Neural progenitor cell (in vitro differentiated cells): ENCODE data around the gene UBAP2L. TPM values are rescaled to one million over a fixed set of nuclear protein-coding genes. Genes with fewer than 3 reads are reported as not detected.

Experiments used
- DNase-seq: peaks from one replicate; pipeline ENCODE4 v3.0.0-alpha.2; 2016; ENCODE audit warnings: low spot score
- H2AFZ ChIP-seq: fragments of 200-600 bp; sonication (generic); replicated peaks from 2 replicates; pipeline ENCODE4 v1.6.1; 2016; ENCODE audit warnings: antibody characterized with exemption
- H3F3A ChIP-seq: fragments of 200-600 bp; sonication (generic); 2 replicates; pipeline ENCODE4 v1.6.1; 2016; ENCODE audit warnings: antibody characterized with exemption, low read depth
- H3K27ac ChIP-seq: fragments of 200-600 bp; sonication (generic); 2 replicates; pipeline ENCODE4 v1.5.1; 2016; ENCODE audit warnings: mild to moderate bottlenecking
- H3K27me3 ChIP-seq: fragments of 200-600 bp; sonication (generic); 2 replicates; pipeline ENCODE4 v1.6.1; 2016; ENCODE audit warnings: mild to moderate bottlenecking, moderate library complexity
- H3K36me3 ChIP-seq: fragments of 200-600 bp; sonication (generic); 2 replicates; pipeline ENCODE4 v1.5.1; 2016
- H3K4me1 ChIP-seq: fragments of 200-600 bp; sonication (generic); 2 replicates; pipeline ENCODE4 v1.6.1; 2016; ENCODE audit warnings: mixed run types
- H3K4me2 ChIP-seq: fragments of 200-600 bp; sonication (generic); 2 replicates; pipeline ENCODE4 v1.6.1; 2016
- H3K4me3 ChIP-seq: fragments of 200-600 bp; sonication (generic); 2 replicates; pipeline ENCODE4 v1.5.1; 2016
- H3K79me2 ChIP-seq: fragments of 200-600 bp; sonication (generic); 2 replicates; pipeline ENCODE4 v1.6.1; 2016; ENCODE audit warnings: low read depth
- H3K9ac ChIP-seq: fragments of 200-600 bp; sonication (generic); 2 replicates; pipeline ENCODE4 v1.6.1; 2016
- H3K9me3 ChIP-seq: fragments of 200-600 bp; sonication (generic); 2 replicates; pipeline ENCODE4 v1.5.1; 2016; ENCODE audit warnings: low read depth
- H4K20me1 ChIP-seq: fragments of 200-600 bp; sonication (generic); 2 replicates; pipeline ENCODE4 v1.6.1; 2016; ENCODE audit warnings: low read depth
- H3K27ac Mint-ChIP-seq: 3 replicates; pipeline ENCODE4 v1.8.0; 2021; ENCODE audit warnings: mixed read lengths
- H3K27me3 Mint-ChIP-seq: 2 replicates; pipeline ENCODE4 v1.8.0; 2022; ENCODE audit warnings: low read depth, mild to moderate bottlenecking, inconsistent platforms, moderate library complexity, mixed read lengths; ENCODE audit not compliant: insufficient read depth
- H3K36me3 Mint-ChIP-seq: 3 replicates; pipeline ENCODE4 v1.8.0; 2021; ENCODE audit warnings: mixed read lengths
- H3K4me1 Mint-ChIP-seq: 3 replicates; pipeline ENCODE4 v1.8.0; 2021; ENCODE audit warnings: mixed read lengths
- H3K4me3 Mint-ChIP-seq: 3 replicates; pipeline ENCODE4 v1.8.0; 2021; ENCODE audit warnings: mild to moderate bottlenecking, moderate library complexity, mixed read lengths
- H3K9me3 Mint-ChIP-seq: 3 replicates; pipeline ENCODE4 v1.8.0; 2020; ENCODE audit warnings: mixed read lengths
- EZH2 ChIP-seq: fragments of 200-600 bp; sonication (generic); IDR thresholded peaks from 2 replicates; pipeline ENCODE4 v1.6.1; 2017; ENCODE audit warnings: antibody characterized with exemption, mild to moderate bottlenecking, moderate library complexity
- EZH2phosphoT487 ChIP-seq: fragments of 200-600 bp; sonication (generic); IDR thresholded peaks from 2 replicates; pipeline ENCODE4 v1.6.1; 2017; ENCODE audit warnings: antibody characterized with exemption
- total RNA-seq: library from RNA; depleted of rRNA; stranded (reverse); fragments of >200 nt; gene quantifications from 2 replicates; pipeline ENCODE4 v1.2.3, GENCODE V29; 2015; ENCODE audit warnings: low replicate concordance
- TF ChIP-seq, protein P1 (sequence below): fragments of 200-600 bp; sonication (generic); IDR thresholded peaks from 2 replicates; pipeline ENCODE4 v1.5.1; 2017; ENCODE audit warnings: antibody characterized with exemption, mild to moderate bottlenecking

The UBAP2L gene
- total RNA-seq, 1 donor from 2014 or later = 148 TPM

DNA sequence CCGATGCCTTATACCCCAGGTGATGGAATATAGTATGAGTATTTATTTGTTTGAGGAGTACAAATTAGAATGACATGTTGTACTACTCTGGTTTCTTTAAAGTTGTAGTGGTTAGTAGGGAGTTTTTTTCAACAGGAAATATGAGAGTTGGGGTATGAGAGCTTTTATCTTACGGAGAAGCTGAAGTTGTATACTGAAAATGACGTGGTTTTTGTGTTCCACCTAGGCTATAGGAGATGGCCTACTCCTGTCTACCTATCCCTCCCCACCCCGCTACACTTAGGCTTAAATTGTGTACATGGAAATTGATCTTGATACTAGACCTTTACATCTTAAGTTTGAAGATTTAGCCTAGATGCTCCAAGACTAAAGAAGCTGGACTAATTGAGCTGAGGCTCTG, 44.8 kb downstream of the UBAP2L start:
- Mint-ChIP-seq H3K4me3 (no peak overlapping the region), H3K27me3 (peaks cover 4% of the 10 kb centered on the region), H3K4me1 (no peaks in the 10 kb centered on the region), H3K27ac (no peak overlapping the region), H3K9me3 (no peaks in the 10 kb centered on the region), H3K36me3 (peaks cover 22% of the 10 kb centered on the region)
- peaks cover 5% of the 10 kb centered on the region for H3F3A ChIP-seq
- H3K36me3 ChIP-seq = no peaks in the 10 kb centered on the region
- H4K20me1 ChIP-seq = peaks cover 8% of the 10 kb centered on the region
- TF ChIP-seq, protein P1, sequence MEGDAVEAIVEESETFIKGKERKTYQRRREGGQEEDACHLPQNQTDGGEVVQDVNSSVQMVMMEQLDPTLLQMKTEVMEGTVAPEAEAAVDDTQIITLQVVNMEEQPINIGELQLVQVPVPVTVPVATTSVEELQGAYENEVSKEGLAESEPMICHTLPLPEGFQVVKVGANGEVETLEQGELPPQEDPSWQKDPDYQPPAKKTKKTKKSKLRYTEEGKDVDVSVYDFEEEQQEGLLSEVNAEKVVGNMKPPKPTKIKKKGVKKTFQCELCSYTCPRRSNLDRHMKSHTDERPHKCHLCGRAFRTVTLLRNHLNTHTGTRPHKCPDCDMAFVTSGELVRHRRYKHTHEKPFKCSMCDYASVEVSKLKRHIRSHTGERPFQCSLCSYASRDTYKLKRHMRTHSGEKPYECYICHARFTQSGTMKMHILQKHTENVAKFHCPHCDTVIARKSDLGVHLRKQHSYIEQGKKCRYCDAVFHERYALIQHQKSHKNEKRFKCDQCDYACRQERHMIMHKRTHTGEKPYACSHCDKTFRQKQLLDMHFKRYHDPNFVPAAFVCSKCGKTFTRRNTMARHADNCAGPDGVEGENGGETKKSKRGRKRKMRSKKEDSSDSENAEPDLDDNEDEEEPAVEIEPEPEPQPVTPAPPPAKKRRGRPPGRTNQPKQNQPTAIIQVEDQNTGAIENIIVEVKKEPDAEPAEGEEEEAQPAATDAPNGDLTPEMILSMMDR = no peak
- no peak for TF ChIP-seq EZH2
- no peak for TF ChIP-seq EZH2phosphoT487
- H3K27ac ChIP-seq = no peak overlapping the region
- H3K4me1 ChIP-seq = no peaks in the 10 kb centered on the region
- no peak overlapping the region for H3K9ac ChIP-seq
- no peak for DNase-seq
- H3K4me2 ChIP-seq = no peak overlapping the region
- H3K79me2 ChIP-seq = no peaks in the 10 kb centered on the region
- no peak overlapping the region for H2AFZ ChIP-seq
- H3K4me3 ChIP-seq = no peak overlapping the region
- H3K9me3 ChIP-seq = no peaks in the 10 kb centered on the region
- H3K27me3 ChIP-seq = no peaks in the 10 kb centered on the region

DNA sequence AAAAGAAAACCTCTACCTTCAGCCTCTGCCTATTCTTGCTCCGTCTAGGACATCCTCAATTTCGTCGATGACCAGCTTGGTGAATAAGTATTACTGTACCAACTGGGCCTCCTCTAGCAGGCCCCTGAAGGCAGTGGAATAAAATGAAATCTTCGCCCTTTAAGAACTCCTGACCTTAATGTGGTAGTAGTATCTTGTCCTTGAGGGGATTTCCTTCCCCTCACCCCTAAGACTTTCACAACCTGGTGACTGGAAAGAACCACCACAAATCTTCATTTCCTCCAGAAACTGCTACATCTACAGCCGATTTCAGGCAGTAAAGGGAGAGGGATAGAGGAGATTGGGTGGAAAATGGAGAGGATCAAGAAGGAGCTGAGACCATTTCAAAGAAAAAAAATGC, 50.1 kb downstream of the UBAP2L start:
- Mint-ChIP-seq H3K9me3 (no peaks in the 10 kb centered on the region), H3K4me1 (peaks cover 22% of the 10 kb centered on the region), H3K27ac (no peak overlapping the region), H3K4me3 (peak overlapping the region; percentile 67), H3K36me3 (peaks cover 4% of the 10 kb centered on the region), H3K27me3 (peaks cover 9% of the 10 kb centered on the region)
- DNase-seq = no peak
- no peaks in the 10 kb centered on the region for H4K20me1 ChIP-seq
- H3K36me3 ChIP-seq = no peaks in the 10 kb centered on the region
- H3K9ac ChIP-seq = no peak overlapping the region
- no peak overlapping the region for H3K27ac ChIP-seq
- H3K4me2 ChIP-seq = no peak overlapping the region
- H3K27me3 ChIP-seq = no peaks in the 10 kb centered on the region
- H3F3A ChIP-seq = peaks cover 23% of the 10 kb centered on the region
- no peak overlapping the region for H2AFZ ChIP-seq
- no peak overlapping the region for H3K4me3 ChIP-seq
- no peaks in the 10 kb centered on the region for H3K4me1 ChIP-seq
- peaks cover 11% of the 10 kb centered on the region for H3K79me2 ChIP-seq
- no peak for TF ChIP-seq EZH2
- TF ChIP-seq, protein P1 = no peak
- TF ChIP-seq EZH2phosphoT487 = no peak
- no peaks in the 10 kb centered on the region for H3K9me3 ChIP-seq

DNA sequence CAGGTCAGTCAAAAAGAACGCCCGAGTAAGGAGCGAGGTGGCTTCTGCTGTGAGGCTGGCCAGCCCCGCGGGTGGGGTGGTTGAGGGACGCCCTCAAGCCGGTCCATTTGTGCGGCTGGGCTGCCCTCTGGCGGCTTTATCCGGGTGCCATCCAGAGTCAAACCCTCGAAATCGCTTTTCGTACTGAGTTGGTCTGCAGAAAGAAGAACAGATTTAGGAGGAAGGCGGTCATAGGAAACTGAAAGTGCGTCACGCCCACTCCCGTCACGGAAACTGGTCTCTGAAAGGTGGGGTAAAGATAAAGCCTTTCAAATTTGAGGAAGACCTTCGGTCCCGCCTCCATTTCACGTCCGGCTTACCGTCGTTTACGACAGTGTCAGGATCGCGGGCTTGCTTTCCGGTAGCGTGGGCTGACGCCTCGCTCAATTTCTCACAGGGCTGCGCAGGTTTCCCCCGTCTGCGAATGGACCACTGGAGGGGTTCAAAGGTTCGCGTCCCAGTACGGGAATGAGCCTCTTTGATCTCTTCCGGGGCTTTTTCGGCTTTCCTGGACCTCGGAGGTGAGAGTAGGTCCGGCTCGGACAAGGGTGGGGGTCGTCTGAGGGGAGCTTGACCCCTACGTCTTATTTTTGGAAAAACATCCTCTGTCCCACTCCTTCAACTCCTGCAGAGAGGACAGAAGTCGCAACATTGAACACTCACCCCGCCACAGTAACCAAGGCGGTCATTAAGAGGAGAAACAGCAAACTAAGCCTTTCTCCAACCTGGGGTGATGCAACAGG, 51.7 kb downstream of the UBAP2L start, which contains the start of gene HAX1:
Gene HAX1, plus strand, starts transcription at position 413 of the 782 bp plus-strand sequence. Its CDS starts 95 bp downstream, at position 508.
- peaks cover 7% of the 10 kb centered on the region for H3K36me3 Mint-ChIP-seq
- peak within 1 kb of the TSS; percentile 40 for H3K9ac ChIP-seq
- peak within 1 kb of the TSS; percentile 99 for H3K4me3 Mint-ChIP-seq

More for the DNA sequence above, 51.7 kb downstream of the UBAP2L start, which contains the start of gene HAX1:
- H3K4me2 ChIP-seq = peak within 1 kb of the TSS; percentile 84
- no peaks in the 10 kb centered on the region for H3K9me3 ChIP-seq
- H3K27ac ChIP-seq = peak within 1 kb of the TSS; percentile 58
- Mint-ChIP-seq H3K9me3 (no peaks in the 10 kb centered on the region), H3K27ac (peak within 1 kb of the TSS; percentile 95), H3K4me1 (peaks cover 22% of the 10 kb centered on the region), H3K27me3 (peaks cover 9% of the 10 kb centered on the region)
- TF ChIP-seq EZH2 = no peak
- TF ChIP-seq EZH2phosphoT487 = no peak
- TF ChIP-seq, protein P1 = peak; percentile 89
- H3K4me1 ChIP-seq = no peaks in the 10 kb centered on the region
- DNase-seq = peak; percentile 92
- peaks cover 23% of the 10 kb centered on the region for H3F3A ChIP-seq
- H2AFZ ChIP-seq = peak within 1 kb of the TSS; percentile 90
- no peaks in the 10 kb centered on the region for H3K27me3 ChIP-seq
- H3K79me2 ChIP-seq = peaks cover 11% of the 10 kb centered on the region
- H3K36me3 ChIP-seq = no peaks in the 10 kb centered on the region
- H4K20me1 ChIP-seq = no peaks in the 10 kb centered on the region
- peak within 1 kb of the TSS; percentile 94 for H3K4me3 ChIP-seq
